GM23248 (cell line): ENCODE results near the gene CNIH3. TPM values are rescaled to one million over a fixed set of nuclear protein-coding genes. Genes with fewer than 3 reads are reported as not detected.
A peak's percentile ranks its signal among the peaks of the same experiment; 100 is the strongest.
"Not testable (repeated sequence)": the region's sequence is repeated elsewhere in the genome, so short reads cannot be mapped to it uniquely, and the experiment has no call there.

ENCODE experiments used
- DNase-seq: peaks from one replicate; pipeline ENCODE4 v3.0.0-alpha.2; 2015
- H2AFZ ChIP-seq: fragments of 200-600 bp; sonication (generic); 2 replicates; pipeline ENCODE4 v1.6.1; 2016; ENCODE audit warnings: antibody characterized with exemption
- H3F3A ChIP-seq: fragments of 200-600 bp; sonication (generic); 2 replicates; pipeline ENCODE4 v1.6.1; 2016; ENCODE audit warnings: mild to moderate bottlenecking, antibody characterized with exemption, mixed run types; ENCODE audit not compliant: insufficient read depth
- H3K27ac ChIP-seq: fragments of 200-600 bp; sonication (generic); 2 replicates; pipeline ENCODE4 v1.5.1; 2016; ENCODE audit warnings: mild to moderate bottlenecking
- H3K27me3 ChIP-seq: fragments of 200-600 bp; sonication (generic); replicated peaks from 2 replicates; pipeline ENCODE4 v1.6.1; 2016; ENCODE audit warnings: mild to moderate bottlenecking; ENCODE audit not compliant: insufficient read depth
- H3K36me3 ChIP-seq: fragments of 200-600 bp; sonication (generic); 2 replicates; pipeline ENCODE4 v1.6.1; 2016; ENCODE audit warnings: low read depth, mild to moderate bottlenecking
- H3K4me1 ChIP-seq: fragments of 200-600 bp; sonication (generic); 2 replicates; pipeline ENCODE4 v1.6.1; 2016; ENCODE audit warnings: mild to moderate bottlenecking; ENCODE audit not compliant: insufficient read depth
- H3K4me2 ChIP-seq: fragments of 200-600 bp; sonication (generic); one replicate; pipeline ENCODE4 v1.6.1; 2016; ENCODE audit warnings: mild to moderate bottlenecking; ENCODE audit not compliant: unreplicated experiment
- H3K4me3 ChIP-seq: fragments of 200-600 bp; sonication (generic); 2 replicates; pipeline ENCODE4 v1.5.1; 2016; ENCODE audit warnings: mild to moderate bottlenecking
- H3K79me2 ChIP-seq: fragments of 200-600 bp; sonication (generic); 2 replicates; pipeline ENCODE4 v1.6.1; 2016; ENCODE audit warnings: mild to moderate bottlenecking; ENCODE audit not compliant: insufficient read depth
- H3K9ac ChIP-seq: fragments of 200-600 bp; sonication (generic); 2 replicates; pipeline ENCODE4 v1.6.1; 2016; ENCODE audit warnings: mild to moderate bottlenecking
- H3K9me2 ChIP-seq: fragments of 200-600 bp; sonication (generic); 2 replicates; pipeline ENCODE4 v1.6.1; 2016; ENCODE audit warnings: mixed run types, mild to moderate bottlenecking, moderate library complexity; ENCODE audit not compliant: insufficient read depth
- H3K9me3 ChIP-seq: fragments of 200-600 bp; sonication (generic); one replicate; pipeline ENCODE4 v1.6.1; 2017; ENCODE audit warnings: low read depth
- H4K20me1 ChIP-seq: fragments of 200-600 bp; sonication (generic); 2 replicates; pipeline ENCODE4 v1.6.0; 2016; ENCODE audit not compliant: insufficient read depth
- EZH2 ChIP-seq: fragments of 200-600 bp; sonication (generic); IDR thresholded peaks from 2 replicates; pipeline ENCODE4 v1.6.1; 2018; ENCODE audit warnings: antibody characterized with exemption, mild to moderate bottlenecking; ENCODE audit not compliant: insufficient read depth, poor library complexity, severe bottlenecking
- EZH2phosphoT487 ChIP-seq: fragments of 200-600 bp; sonication (generic); IDR thresholded peaks from 2 replicates; pipeline ENCODE4 v1.6.1; 2018; ENCODE audit warnings: antibody characterized with exemption, moderate library complexity, mild to moderate bottlenecking, low read depth; ENCODE audit not compliant: insufficient read depth
- WGBS, 2 experiments: methylation state at CpG; one replicate each; pipeline ENCODE4 v1.1.6; 2015 to 2017; ENCODE audit warnings: low lambda C conversion rate in 2 of 2, low coverage in 1 of 2; ENCODE audit errors: missing lambda C conversion rate in 2 of 2; 5-methylcytosine and 5-hydroxymethylcytosine counted together
- in situ Hi-C: fragments of 300-500 bp; cut with MboI; formaldehyde crosslinking; loops from 2 replicates; pipeline ENCODE4 v1.15.0; 2020
- polyA plus RNA-seq: library from polyadenylated mRNA; unstranded; fragments of >200 nt; fragmentation: Nextera tagmentation; extraction: Ambion mirVana; gene quantifications from 2 replicates; pipeline ENCODE4 v1.2.1, GENCODE V29; 2016
- total RNA-seq: library from RNA; depleted of rRNA; stranded (reverse); fragments of >200 nt; shearing (Covaris generic); gene quantifications from 2 replicates; pipeline ENCODE4 v1.2.3, GENCODE V29; 2014; rRNA removed

Gene CNIH3
- 2.1 and 6.4 TPM in 2 replicates for total RNA-seq
- 4.7 and 6.2 TPM in 2 replicates for polyA plus RNA-seq

DNA sequence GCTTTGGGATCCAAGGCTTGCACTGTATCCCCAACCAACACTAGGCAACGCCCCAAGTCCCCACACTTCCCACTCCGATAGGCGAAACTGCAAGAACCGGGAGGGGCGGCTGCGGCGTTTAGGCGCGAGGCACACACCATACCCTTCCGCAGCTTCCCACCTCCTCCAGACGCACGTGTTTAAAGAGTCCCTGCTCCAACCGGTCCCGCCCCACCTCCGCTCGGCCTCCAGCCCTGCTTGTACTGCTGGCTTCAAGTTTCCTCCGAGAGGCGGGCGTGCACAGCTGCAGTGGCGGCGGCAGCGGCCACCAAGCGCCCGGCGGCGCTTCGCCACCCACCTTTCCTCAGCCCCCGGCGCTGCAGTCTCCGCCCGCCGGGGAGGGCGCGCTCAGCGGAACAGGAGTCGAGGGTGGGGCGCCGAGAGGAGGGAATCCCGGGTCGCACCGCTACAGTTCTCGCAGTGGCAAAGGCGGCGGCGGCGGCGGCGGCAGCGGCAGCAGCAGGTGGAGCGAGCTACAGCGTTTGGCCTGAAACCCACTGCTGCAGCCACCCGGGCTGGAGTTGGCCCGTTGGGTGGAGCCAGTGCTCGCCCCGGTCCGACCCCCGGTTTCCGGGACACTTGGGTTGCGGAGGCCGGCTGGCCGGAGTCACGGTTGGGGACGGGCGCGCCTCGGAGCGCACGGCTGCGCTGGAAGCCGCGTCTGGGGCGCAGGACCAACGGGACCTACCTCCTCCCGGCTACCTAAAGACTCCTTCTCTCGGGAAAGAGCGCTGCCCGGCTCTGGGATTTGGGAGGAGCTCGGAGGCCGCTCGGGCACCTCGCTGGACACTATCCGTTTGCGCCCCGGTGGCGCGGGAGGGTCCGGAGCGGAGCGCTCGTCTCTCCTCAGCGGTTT is at the start of gene CNIH3:
TSS of gene CNIH3 (plus strand) at position 457 of the 895 bp plus-strand sequence. CDS start 858 bp downstream, outside the sequence.
- Histone ChIP-seq H3K27me3 (no peaks in the 10 kb centered on the region; the same call in 1 of the 2 replicates), H3K9ac (peak within 1 kb of the TSS; percentile 32; the same call in 1 of the 2 replicates), H3K27ac (no peak within 1 kb of the TSS), H4K20me1 (no peaks in the 10 kb centered on the region), H3K4me2 (peak within 1 kb of the TSS; percentile 93), H3F3A (no peaks in the 10 kb centered on the region), H3K79me2 (peaks cover 20% of the 10 kb centered on the region), H2AFZ (peak within 1 kb of the TSS; percentile 72), H3K36me3 (no peaks in the 10 kb centered on the region), H3K9me3 (no peaks in the 10 kb centered on the region), H3K4me3 (peak within 1 kb of the TSS; percentile 80), H3K4me1 (0 out of 2 replicates have a peak, but pooled peaks cover 3% of the 10 kb centered on the region), H3K9me2 (no peaks in the 10 kb centered on the region)
- 2 to 3% methylated on average over 90 to 91 of the region's 91 CpGs for WGBS, 2 experiments
- peak; percentile 63 for DNase-seq
- TF ChIP-seq EZH2phosphoT487 (no peak), EZH2 (no peak)
- in situ Hi-C loops, result no loop called here

DNA sequence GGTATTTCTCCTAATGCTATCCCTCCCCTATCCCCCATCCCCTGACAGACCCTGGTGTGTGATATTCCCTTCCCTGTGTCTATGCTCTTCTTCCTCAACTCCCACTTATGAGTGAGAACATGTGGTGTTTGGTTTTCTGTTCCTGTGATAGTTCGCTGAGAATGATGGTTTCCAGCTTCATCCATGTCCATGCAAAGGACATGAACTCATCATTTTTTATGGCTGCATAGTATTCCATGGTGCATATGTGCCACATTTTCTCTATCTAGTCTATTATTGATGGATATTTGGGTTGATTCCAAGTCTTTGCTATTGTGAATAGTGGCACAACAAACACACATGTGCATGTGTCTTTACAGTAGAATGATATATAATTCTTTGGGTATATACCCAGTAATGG is 49.6 kb upstream of the CNIH3 start:
- H3K4me1 ChIP-seq, result peaks cover 38% of the 10 kb centered on the region
- H3K9ac ChIP-seq, H3K27me3 ChIP-seq, H3K9me3 ChIP-seq, DNase-seq, H3K4me3 ChIP-seq, H2AFZ ChIP-seq, H3K36me3 ChIP-seq, H3K9me2 ChIP-seq, in situ Hi-C loops, H4K20me1 ChIP-seq, H3K79me2 ChIP-seq, H3K27ac ChIP-seq, H3K4me2 ChIP-seq: not testable (repeated sequence)
- 95 to 96% methylated on average over 1 of the region's 1 CpG for WGBS, 2 experiments
- H3F3A ChIP-seq, result peaks cover 26% of the 10 kb centered on the region

DNA sequence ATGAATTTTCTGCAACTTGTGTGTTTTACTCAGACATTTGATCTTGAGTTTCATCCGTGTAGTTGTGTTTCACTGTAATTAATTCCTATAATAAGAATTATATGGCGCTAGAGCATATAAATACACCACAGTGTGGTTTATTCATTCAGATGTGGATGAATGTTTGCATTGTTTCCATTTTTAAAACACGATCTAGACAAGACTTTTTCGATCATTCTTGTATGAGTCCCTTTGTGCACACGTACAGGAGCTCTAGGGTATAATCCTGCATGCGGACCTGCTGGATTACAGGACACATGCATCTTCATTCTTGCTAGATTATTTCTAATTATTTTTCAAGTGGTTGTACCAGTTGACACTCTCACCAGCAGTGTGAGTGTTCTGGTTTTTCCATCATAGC is 46.8 kb upstream of the CNIH3 start:
- no peak for DNase-seq
- no peaks in the 10 kb centered on the region for H4K20me1 ChIP-seq
- H3K36me3 ChIP-seq, result no peaks in the 10 kb centered on the region
- no peaks in the 10 kb centered on the region for H3K9me3 ChIP-seq
- no peaks in the 10 kb centered on the region for H3K79me2 ChIP-seq
- peaks cover 28% of the 10 kb centered on the region for H3K4me1 ChIP-seq
- TF ChIP-seq EZH2 (no peak), EZH2phosphoT487 (no peak)
- H3K4me2 ChIP-seq, result no peak overlapping the region
- no peaks in the 10 kb centered on the region for H3K9me2 ChIP-seq
- 98% methylated on average over 6 of the region's 6 CpGs for WGBS, 2 experiments
- no peak overlapping the region for H2AFZ ChIP-seq
- H3K27me3 ChIP-seq, result no peaks in the 10 kb centered on the region
- peaks cover 19% of the 10 kb centered on the region for H3F3A ChIP-seq
- H3K9ac ChIP-seq, result no peak overlapping the region
- no peak overlapping the region for H3K27ac ChIP-seq
- no peak overlapping the region for H3K4me3 ChIP-seq
- in situ Hi-C loops, result no loop called here

DNA sequence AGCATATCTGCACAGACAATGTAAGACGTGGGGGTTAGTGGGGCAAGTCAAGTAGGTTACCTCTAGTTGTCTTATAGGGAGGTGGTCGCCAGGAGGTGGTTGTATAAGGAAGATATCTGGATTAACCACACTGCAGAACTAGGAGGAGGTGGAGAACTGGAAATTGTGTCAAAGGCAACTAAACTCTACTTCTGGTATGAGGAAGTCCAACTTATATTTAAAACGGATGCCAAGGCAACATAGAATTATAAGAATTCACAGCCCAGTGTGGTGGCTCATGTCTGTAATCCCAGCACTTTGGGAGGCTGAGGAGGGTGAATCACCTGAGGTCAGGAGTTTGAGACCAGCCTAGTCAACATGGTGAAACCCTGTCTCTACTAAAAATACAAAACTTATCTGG is 44.1 kb upstream of the CNIH3 start:
- in situ Hi-C loops, H3K4me2 ChIP-seq, H3K4me3 ChIP-seq, H3F3A ChIP-seq, H4K20me1 ChIP-seq, H3K4me1 ChIP-seq, H3K9ac ChIP-seq, H2AFZ ChIP-seq, H3K27ac ChIP-seq, H3K9me3 ChIP-seq, H3K27me3 ChIP-seq, H3K79me2 ChIP-seq, H3K9me2 ChIP-seq, H3K36me3 ChIP-seq: not testable (repeated sequence)
- peak; percentile 71 for DNase-seq
- WGBS, 2 experiments, result 62 to 76% methylated on average over 3 of the region's 3 CpGs
